Stimulated activated CD4-positive, alpha-beta T cell treated with anti-CD3 and anti-CD28 coated beads, Interleukin-12 subunit alpha, Interleukin-12 subunit beta, amount 100 ng/mL, for 4 hours (primary cell): ENCODE measurements around the gene TMEM11.
"Not testable (repeated sequence)": the region's sequence is repeated elsewhere in the genome, so short reads cannot be mapped to it uniquely, and the experiment has no call there.

Experiments used
- DNase-seq: peaks from one replicate; pipeline ENCODE4 v3.0.0-alpha.2; 2020

The TMEM11 gene

GRCh38 chr17:21210411-21211076, 3.4 kb downstream of the TMEM11 start:
- no peak for DNase-seq

- DNase-seq, result no peak
These were observed 4.3 kb downstream of the TMEM11 start for GRCh38 chr17:21209511-21210175.

GRCh38 chr17:21208352-21208751, 5.6 kb downstream of the TMEM11 start:
- no peak for DNase-seq

- DNase-seq, result no peak
These were observed 9.0 kb downstream of the TMEM11 start for GRCh38 chr17:21204935-21205334.

DNA sequence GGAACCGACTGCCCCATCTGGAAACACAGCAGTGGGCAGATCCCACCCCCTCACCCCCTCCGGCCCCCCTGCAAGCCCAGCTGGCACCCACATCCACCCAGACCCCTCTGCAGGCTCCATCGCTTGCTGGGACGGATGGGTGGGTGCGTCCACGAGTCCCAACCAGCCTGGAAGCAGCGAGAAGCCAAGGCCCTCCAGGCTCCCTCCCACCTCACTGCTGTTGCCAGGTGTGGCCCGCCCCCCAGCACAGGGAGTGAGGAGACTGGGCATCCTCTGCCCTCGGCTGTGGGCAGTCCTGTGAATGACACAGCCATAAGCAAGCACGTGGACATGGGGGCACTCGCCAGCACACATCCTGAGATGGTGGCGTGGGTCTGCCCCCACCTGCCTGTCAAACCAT, 11.4 kb downstream of the TMEM11 start:
- no peak for DNase-seq

- DNase-seq, result no peak
These were observed 12.1 kb downstream of the TMEM11 start for GRCh38 chr17:21201874-21202273.

- DNase-seq, result no peak
These were observed 12.7 kb downstream of the TMEM11 start for GRCh38 chr17:21201298-21201595.

- DNase-seq, result no peak
These were observed 13.2 kb downstream of the TMEM11 start for GRCh38 chr17:21200590-21201297.

DNA sequence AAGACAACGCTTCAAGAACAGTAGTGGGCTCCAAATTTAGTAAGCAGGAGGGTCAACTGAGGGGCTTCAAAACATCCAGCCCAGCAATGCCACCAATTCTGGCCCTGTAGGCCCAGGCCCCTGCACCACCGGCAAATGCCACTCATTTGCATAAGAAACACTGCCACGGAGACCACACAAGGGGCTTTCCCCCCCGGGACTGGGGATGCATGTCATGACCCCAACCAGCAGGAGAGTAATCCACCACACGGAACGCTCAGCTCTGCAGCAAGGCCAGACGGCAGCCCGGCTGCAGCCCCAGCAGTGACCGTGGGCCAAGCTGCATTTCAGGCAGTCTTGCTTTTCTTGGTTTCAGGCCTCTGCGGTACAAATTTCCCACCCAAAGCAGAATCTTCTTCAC, 14.1 kb downstream of the TMEM11 start:
- DNase-seq, result no peak

GRCh38 chr17:21199311-21199710, 14.7 kb downstream of the TMEM11 start:
- no peak for DNase-seq

- DNase-seq, result no peak
These were observed 15.6 kb downstream of the TMEM11 start for GRCh38 chr17:21198411-21198810.

GRCh38 chr17:21196126-21196525, 17.8 kb downstream of the TMEM11 start:
- no peak for DNase-seq

DNA sequence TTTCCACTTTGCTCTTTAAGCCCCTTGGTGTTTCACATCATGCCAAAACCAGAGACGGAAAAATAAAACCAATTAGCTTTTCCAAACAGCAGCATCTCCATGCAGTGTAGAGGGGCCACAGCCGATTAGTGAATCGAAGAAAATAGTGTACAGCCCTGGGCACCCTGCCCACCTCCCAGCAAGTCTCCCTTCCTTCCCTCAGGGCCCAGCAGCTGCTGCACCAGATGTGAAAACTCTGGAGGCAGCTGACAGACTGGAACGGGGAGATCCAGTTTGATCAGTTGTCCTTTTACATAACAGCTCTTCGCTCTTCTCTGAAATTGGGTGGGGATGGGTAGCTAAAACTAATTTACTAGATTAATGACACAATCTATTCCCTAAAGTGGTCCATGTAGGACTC, 19.3 kb downstream of the TMEM11 start:
- no peak for DNase-seq

- no peak for DNase-seq
These were observed 19.7 kb downstream of the TMEM11 start for GRCh38 chr17:21194226-21194625.

DNA sequence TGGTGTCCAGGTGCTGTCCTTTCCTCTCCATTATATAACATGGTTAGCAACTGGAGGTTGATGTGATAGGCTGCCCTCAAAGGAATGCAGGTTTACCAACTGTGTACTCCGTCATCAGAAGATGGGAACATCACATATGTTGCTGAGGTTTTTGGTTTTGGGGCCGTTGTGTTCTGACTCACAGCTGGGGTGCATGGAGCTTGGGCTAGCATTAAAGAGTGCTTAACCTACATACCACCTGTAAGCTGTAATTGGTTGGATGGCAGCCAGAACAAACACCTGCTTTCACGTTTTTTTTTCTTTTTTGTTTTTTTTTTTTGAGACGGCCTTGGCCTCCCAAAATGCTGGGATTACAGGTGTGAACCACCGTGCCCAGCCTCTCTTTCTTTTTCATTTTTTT, 20.9 kb downstream of the TMEM11 start:
- DNase-seq, result no peak

GRCh38 chr17:21192414-21192813, 21.5 kb downstream of the TMEM11 start:
- DNase-seq, result not testable (repeated sequence)

GRCh38 chr17:21191698-21192097, 22.3 kb downstream of the TMEM11 start:
- no peak for DNase-seq

DNA sequence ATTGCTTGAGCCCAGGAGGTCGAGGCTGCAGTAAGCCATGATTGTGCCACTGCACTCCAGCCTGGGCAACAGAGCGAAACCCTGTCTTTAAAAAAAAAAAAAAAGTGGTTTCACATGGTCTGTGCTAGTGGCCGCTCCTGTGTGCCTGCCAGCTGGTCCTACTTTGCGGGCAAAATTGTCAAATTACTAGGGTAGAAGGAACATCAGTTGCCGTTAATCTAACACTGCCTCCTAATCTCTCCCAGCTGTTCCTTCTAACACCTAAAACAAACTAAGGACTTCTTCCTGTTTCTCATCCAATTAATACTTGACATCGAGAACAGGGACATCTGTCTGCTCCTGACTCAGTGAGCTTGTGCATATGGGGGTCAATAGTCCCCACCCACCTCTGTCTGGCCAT, 23.9 kb downstream of the TMEM11 start:
- DNase-seq, result no peak

DNA sequence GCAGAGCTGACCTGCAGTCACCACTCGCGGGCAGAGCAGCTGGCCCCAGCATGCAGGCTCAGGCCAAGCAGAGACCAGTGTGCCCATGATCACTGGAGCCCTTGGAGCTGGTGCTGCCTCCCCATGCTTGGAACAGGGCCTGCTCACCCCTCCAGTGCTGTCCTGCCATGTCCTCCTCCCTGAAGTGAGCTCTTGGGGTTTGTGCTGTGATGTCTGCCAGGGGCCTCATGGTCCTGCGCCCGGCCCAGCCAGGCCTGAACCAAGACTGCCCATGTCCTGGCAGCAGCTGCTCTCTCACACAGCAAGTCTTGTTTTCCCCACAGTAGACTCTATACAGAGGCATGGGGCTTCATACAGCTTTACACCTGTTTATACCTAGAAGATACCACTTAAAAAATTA, 24.6 kb downstream of the TMEM11 start:
- no peak for DNase-seq

DNA sequence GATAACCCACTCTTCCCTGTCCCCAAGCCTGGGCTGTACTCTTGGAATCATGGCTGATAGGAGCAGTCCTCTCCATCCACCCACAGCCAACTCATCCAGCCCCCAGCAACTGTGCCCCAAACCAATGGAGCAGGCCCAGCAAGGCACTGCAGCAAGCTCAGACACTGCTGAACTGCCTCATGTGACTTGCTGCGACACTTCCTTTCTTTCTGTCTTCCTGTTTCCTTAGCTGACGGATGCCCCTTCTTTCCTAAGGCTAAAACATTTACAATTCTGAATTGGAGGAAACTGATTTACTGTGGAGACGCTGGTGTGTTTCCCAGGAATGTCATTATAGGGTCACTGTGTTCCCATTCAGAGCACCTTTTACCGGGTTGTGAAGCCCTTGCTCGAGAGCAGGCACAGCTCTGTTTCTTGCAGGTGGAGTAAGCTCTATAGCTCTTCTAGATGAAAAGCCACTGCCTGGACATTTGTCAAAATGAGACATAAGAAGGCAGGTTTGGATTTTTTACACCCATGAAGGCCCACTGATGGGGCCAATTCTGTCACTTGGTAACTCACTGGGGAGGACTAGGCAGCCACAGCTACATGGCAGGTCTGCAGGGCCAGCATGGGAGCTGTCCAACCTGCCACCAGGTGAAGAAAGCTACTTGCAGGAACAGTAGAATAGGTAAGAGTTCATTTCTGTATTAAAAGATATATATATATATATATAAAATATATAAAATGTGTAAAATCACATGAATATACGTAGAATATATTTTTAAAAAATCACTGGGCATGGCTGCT, 27.4 kb downstream of the TMEM11 start:
- DNase-seq, result no peak

- no peak for DNase-seq
These were observed 28.9 kb downstream of the TMEM11 start for GRCh38 chr17:21185061-21185460.

DNA sequence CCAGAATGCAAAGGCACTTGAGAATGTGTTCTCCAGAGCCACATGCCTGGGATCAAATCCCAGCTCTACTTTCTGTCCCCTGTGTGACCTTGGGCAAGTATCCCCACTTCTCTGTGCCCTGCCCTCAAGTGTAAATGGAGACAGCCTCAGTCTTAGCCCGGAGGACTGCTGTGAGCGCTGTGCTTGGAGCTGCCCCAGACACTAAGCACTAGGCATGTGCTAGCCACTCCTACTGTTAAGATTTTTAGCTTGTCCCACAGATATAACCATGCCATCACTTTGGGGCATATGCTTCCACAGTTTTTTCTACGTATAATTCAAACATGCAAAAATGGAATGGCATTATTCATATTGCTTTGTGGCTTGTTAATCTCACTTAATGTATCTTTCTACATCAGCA, 29.4 kb downstream of the TMEM11 start:
- DNase-seq, result no peak

- DNase-seq, result no peak
These were observed 30.5 kb downstream of the TMEM11 start for GRCh38 chr17:21183468-21183867.
